Measurements from ENCODE around the gene FYN. TPM values are rescaled to one million over a fixed set of nuclear protein-coding genes. Genes with fewer than 3 reads are reported as not detected.

Gene FYN
- total and polyA plus RNA-seq, 2 of the 4 experiments (the other 2 are of a cell fraction): 30.8 to 36.4 TPM

GRCh38 chr6:111646942-111647341 lies 226.3 kb downstream of the FYN start:
- Histone ChIP-seq H3K4me3 (ENCODE audit: insufficient read depth, low read depth, low read length) (no peak overlapping the region), H2BK5ac (ENCODE audit: low read depth, low read length, poor library complexity, severe bottlenecking) (no peak overlapping the region), H3K36me3 (ENCODE audit: control insufficient read depth, insufficient read depth, low read length) (no peaks in the 10 kb centered on the region), H2BK20ac (ENCODE audit: low read depth, low read length) (no peak overlapping the region), H4K8ac (ENCODE audit: low read depth in 2 of 2, low read length in 2 of 2) (peak overlapping the region in 1 of 2 experiments; percentile 51; a peak in 1 of 4 replicates), H3K9me1 (ENCODE audit: insufficient read depth, low read length) (peaks cover 2% of the 10 kb centered on the region; the same call in 1 of the 2 replicates), H4K91ac (ENCODE audit: insufficient read depth, low read depth, low read length) (no peak overlapping the region), H3K56ac (ENCODE audit: extremely low read depth, insufficient read depth, low read length) (no peak overlapping the region), H3K9me3 (ENCODE audit: control insufficient read depth, insufficient read depth, low read length) (no peaks in the 10 kb centered on the region), H2AK9ac (replicated peaks; ENCODE audit: low read depth, low read length, poor library complexity) (peak overlapping the region; percentile 46), H4K20me1 (ENCODE audit: insufficient read depth, low read length) (no peaks in the 10 kb centered on the region), H3K79me1 (ENCODE audit: low read depth in 1 of 2, low read length in 2 of 2) (no peaks in the 10 kb centered on the region), H3K23ac (ENCODE audit: low read depth, low read length) (no peak overlapping the region), H3K4me1 (ENCODE audit: control insufficient read depth, insufficient read depth, low read length) (no peaks in the 10 kb centered on the region; the same call in none of the 2 replicates), H3K4me2 (ENCODE audit: low read depth, low read length) (0 out of 2 replicates have a peak overlapping the region, but pooled peaks have one; percentile 24), H4K5ac (ENCODE audit: low read depth, low read length) (no peak overlapping the region), H2AFZ (replicated peaks; ENCODE audit: low read length, poor library complexity) (peak overlapping the region; percentile 1), H3K9ac (ENCODE audit: low read depth, low read length) (no peak overlapping the region), H2BK15ac (ENCODE audit: low read depth, low read length) (no peak overlapping the region), H3K4ac (ENCODE audit: low read depth, low read length) (no peak overlapping the region), H3K18ac (ENCODE audit: low read depth, low read length) (no peak overlapping the region), H2BK120ac (ENCODE audit: low read depth, low read length) (no peak overlapping the region), H3K14ac (replicated peaks; ENCODE audit: low read depth, low read length) (peak overlapping the region; percentile 44; the same call in 1 of the 2 replicates), H3K27ac (ENCODE audit: insufficient read depth, low read length) (peak overlapping the region; percentile 25; the same call in 1 of the 2 replicates), H3K27me3 (ENCODE audit: control insufficient read depth, insufficient read depth, low read length) (no peaks in the 10 kb centered on the region), H2AK5ac (ENCODE audit: low read depth, low read length) (no peak overlapping the region)
- CTCF ChIA-PET: no interaction called here
- in situ Hi-C loops (cut with MboI; ENCODE audit: low sequenced_read_pairs) (no loop called here), dilution Hi-C loops (cut with HindIII; ENCODE audit: low sequenced_read_pairs, unreplicated experiment) (no loop called here), intact Hi-C loops (cut with micrococcal nuclease) (no loop called here)
- WGBS, 2 experiments (ENCODE audit: extremely low coverage in 2 of 2, insufficient read length in 1 of 2): 50% methylated on average over 4 of the region's 8 CpGs; no CpG with 5 or more reads in 1 of the 2 experiments
- ATAC-seq (ENCODE audit: low read depth) (peak; percentile 77), DNase-seq (peak; percentile 91)
- no TSS peak for BruUV-seq (replicated peaks)
- POLR2A ChIA-PET (ENCODE audit: unreplicated experiment): no interaction called here
- no peak for TF ChIP-seq CTCF (conservative IDR thresholded peaks at IDR 0.05; ENCODE audit: low read depth, low read length)
- peak; percentile 60; the same call in 1 of the 2 replicates for TF ChIP-seq MAZ (IDR thresholded peaks at IDR 0.05; ENCODE audit: borderline replicate concordance, low read depth, low read length)

All from IMR-90 (cell line).